Measurements from ENCODE around the gene SS18. TPM values are rescaled to one million over a fixed set of nuclear protein-coding genes. Genes with fewer than 3 reads are reported as not detected.

SS18 gene
- total and polyA plus RNA-seq, 2 of the 13 experiments (the other 11 are each of a cell fraction or from before 2014, with no cell fraction given), result 49.2 to 82.7 TPM

DNA sequence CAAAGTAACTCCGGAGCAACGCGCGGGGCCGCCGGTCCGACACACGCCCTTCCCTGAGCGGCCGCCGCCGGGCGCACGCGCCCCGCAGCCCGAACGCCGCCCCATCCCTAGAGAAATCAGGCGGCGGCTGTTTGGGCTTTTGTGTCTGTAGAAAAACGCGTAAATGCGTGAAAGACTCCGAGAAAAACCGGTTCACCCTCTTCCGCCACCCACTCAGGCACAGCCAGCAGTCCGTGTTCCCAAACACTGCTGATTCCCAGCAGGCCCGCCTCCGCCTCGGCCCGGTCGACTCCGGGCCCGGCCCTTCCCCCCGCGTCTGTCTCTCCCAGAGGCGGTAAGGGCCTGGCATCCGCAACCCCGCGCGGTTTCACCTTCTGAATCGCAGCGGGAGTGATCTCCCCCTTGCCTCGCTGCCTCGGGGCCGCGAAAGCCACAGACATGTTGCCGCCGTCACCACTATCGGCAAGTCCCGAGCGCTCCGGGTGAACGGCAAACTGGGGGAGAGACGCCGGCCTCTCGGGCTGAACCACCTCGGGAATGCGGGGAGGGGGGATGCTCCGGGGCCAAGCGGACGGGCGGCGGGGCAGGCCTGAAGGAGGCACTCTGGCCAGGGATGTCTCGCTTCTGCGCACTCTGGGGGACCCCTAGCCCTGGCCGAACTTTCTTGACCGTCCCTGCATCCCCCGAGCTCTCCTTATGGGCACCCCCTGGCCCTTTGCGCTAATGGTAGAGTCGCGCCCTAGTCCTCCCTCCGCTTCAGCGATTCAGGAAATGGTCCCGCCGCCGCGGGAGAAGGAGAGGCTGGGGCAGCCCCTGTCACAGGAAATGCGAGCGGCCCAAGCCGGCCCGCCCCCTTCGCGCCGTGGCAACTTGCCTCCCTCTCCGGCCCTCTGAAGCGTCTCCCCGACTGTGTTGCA lies at the start of gene SS18 (continued):
- peak; percentile 74; the same call in 1 of the 2 replicates for TF ChIP-seq ZNF343 (CRISPR knock-in tag; IDR thresholded peaks at IDR 0.05)
- no peak for TF ChIP-seq ZNF337 (CRISPR knock-in tag; IDR thresholded peaks at IDR 0.05; ENCODE audit: borderline replicate concordance, low read depth)
- no peak for TF ChIP-seq ATM (IDR thresholded peaks at IDR 0.05; ENCODE audit: borderline replicate concordance)
- TF ChIP-seq CBFB (CRISPR knock-in tag; IDR thresholded peaks at IDR 0.05), result 0 out of 2 replicates have a peak, but pooled peaks have one; percentile 4
- 0 out of 2 replicates have a peak, but pooled peaks have one; percentile 16 for TF ChIP-seq ZNF280D (CRISPR knock-in tag; IDR thresholded peaks at IDR 0.05)
- 0 out of 2 replicates have a peak, but pooled peaks have one; percentile 34 for TF ChIP-seq ZIK1 (CRISPR knock-in tag; IDR thresholded peaks at IDR 0.05; ENCODE audit: borderline replicate concordance, low read depth)
- TF ChIP-seq HDAC1 (CRISPR knock-in tag; IDR thresholded peaks at IDR 0.05), result peak; percentile 66; the same call in 1 of the 2 replicates
- no peak for TF ChIP-seq HHEX (CRISPR knock-in tag; IDR thresholded peaks at IDR 0.05)
- peak; percentile 18; the same call in 1 of the 2 replicates for TF ChIP-seq CHD2 (IDR thresholded peaks at IDR 0.05; ENCODE audit: low read depth, low read length)
- peak; percentile 81; the same call in 1 of the 2 replicates for TF ChIP-seq THAP9 (CRISPR knock-in tag; IDR thresholded peaks at IDR 0.05; ENCODE audit: borderline replicate concordance)
- 0 out of 2 replicates have a peak, but pooled peaks have one; percentile 71 for TF ChIP-seq CSRNP2 (CRISPR knock-in tag; conservative IDR thresholded peaks at IDR 0.05; ENCODE audit: low read depth)

Data from HepG2 (cell line).